Measurements from ENCODE around the gene JAKMIP3. TPM values are rescaled to one million over a fixed set of nuclear protein-coding genes. Genes with fewer than 3 reads are reported as not detected.
"Not testable (repeated sequence)": the region's sequence is repeated elsewhere in the genome, so short reads cannot be mapped to it uniquely, and the experiment has no call there.

Gene JAKMIP3
- total and polyA plus RNA-seq, 10 of the 15 experiments (the other 5 are each of a cell fraction or from before 2014, with no cell fraction given): 0.01 TPM; not detected in 7

GRCh38 chr10:132077091-132077490 lies 11.3 kb downstream of the JAKMIP3 start (continued):
- TF ChIP-seq IKZF2 (IDR thresholded peaks at IDR 0.05): no peak
- TF ChIP-seq TAF1 (IDR thresholded peaks at IDR 0.05; ENCODE audit: borderline replicate concordance, low read depth, low read length): no peak

GRCh38 chr10:132078746-132079345 lies 13.1 kb downstream of the JAKMIP3 start:
- in situ Hi-C loops (cut with MboI): no loop called here
- no TSS peak for BruUV-seq (replicated peaks)

GRCh38 chr10:132084384-132084783 lies 18.6 kb downstream of the JAKMIP3 start:
- H3K4me2 ChIP-seq (ENCODE audit: control insufficient read depth, insufficient read depth); H3K9ac ChIP-seq (ENCODE audit: control insufficient read depth, insufficient read depth, low read length); H3K27ac ChIP-seq (ENCODE audit: control insufficient read depth, insufficient read depth); FAIRE-seq; RAD21 ChIA-PET (ENCODE audit: unreplicated experiment); H3K27me3 ChIP-seq (replicated peaks in 1 of 2; ENCODE audit: control insufficient read depth in 2 of 2, insufficient read depth in 2 of 2, low read length in 1 of 2); H3K4me3 ChIP-seq; H3K36me3 ChIP-seq (ENCODE audit: control insufficient read depth in 2 of 2, insufficient read depth in 2 of 2, low read length in 1 of 2); ATAC-seq; POLR2A ChIA-PET; DNase-seq (ENCODE audit: low read depth, low spot score); H2AFZ ChIP-seq (ENCODE audit: control insufficient read depth, low read depth, low read length); CTCF ChIA-PET; in situ Hi-C loops (cut with MboI); SMC1A ChIA-PET (ENCODE audit: uncharacterized antibody, unreplicated experiment); H3K79me2 ChIP-seq (ENCODE audit: control insufficient read depth, insufficient read depth, low read length); intact Hi-C loops (cut with micrococcal nuclease; ENCODE audit: unreplicated experiment); H3K9me3 ChIP-seq (replicated peaks; ENCODE audit: control insufficient read depth, insufficient read depth, low read length); BruUV-seq (replicated peaks); H4K20me1 ChIP-seq (ENCODE audit: control insufficient read depth, insufficient read depth); H3K4me1 ChIP-seq (ENCODE audit: control insufficient read depth, insufficient read depth, low read length): not testable (repeated sequence)
- 44% methylated on average over 2 of the region's 2 CpGs for WGBS (ENCODE audit: insufficient coverage, insufficient replicate concordance, low lambda C conversion rate, missing lambda C conversion rate)

More at GRCh38 chr10:132078746-132079345, 13.1 kb downstream of the JAKMIP3 start:
- no peaks in the 10 kb centered on the region for H3K27me3 ChIP-seq (replicated peaks in 1 of 2; ENCODE audit: control insufficient read depth in 2 of 2, insufficient read depth in 2 of 2, low read length in 1 of 2)
- CTCF ChIA-PET: no interaction called here
- no peak for FAIRE-seq
- H3K4me2 ChIP-seq (ENCODE audit: control insufficient read depth, insufficient read depth): no peak overlapping the region
- SMC1A ChIA-PET (ENCODE audit: uncharacterized antibody, unreplicated experiment): no interaction called here
- DNase-seq (ENCODE audit: low read depth, low spot score): no peak
- H3K9me3 ChIP-seq (replicated peaks; ENCODE audit: control insufficient read depth, insufficient read depth, low read length): no peaks in the 10 kb centered on the region
- H3K27ac ChIP-seq (ENCODE audit: control insufficient read depth, insufficient read depth): no peak overlapping the region
- WGBS (ENCODE audit: insufficient coverage, insufficient replicate concordance, low lambda C conversion rate, missing lambda C conversion rate): 54% methylated on average over 30 of the region's 30 CpGs
- POLR2A ChIA-PET: no interaction called here
- H3K79me2 ChIP-seq (ENCODE audit: control insufficient read depth, insufficient read depth, low read length): no peaks in the 10 kb centered on the region
- no peak overlapping the region for H3K4me3 ChIP-seq
- no peak overlapping the region for H2AFZ ChIP-seq (ENCODE audit: control insufficient read depth, low read depth, low read length)
- no peaks in the 10 kb centered on the region for H3K36me3 ChIP-seq (ENCODE audit: control insufficient read depth in 2 of 2, insufficient read depth in 2 of 2, low read length in 1 of 2)
- no peak for ATAC-seq
- RAD21 ChIA-PET (ENCODE audit: unreplicated experiment): no interaction called here
- no peak overlapping the region for H3K9ac ChIP-seq (ENCODE audit: control insufficient read depth, insufficient read depth, low read length)
- H3K4me1 ChIP-seq (ENCODE audit: control insufficient read depth, insufficient read depth, low read length): no peaks in the 10 kb centered on the region
- intact Hi-C loops (cut with micrococcal nuclease; ENCODE audit: unreplicated experiment): no loop called here
- TF ChIP-seq CEBPB (IDR thresholded peaks at IDR 0.05; ENCODE audit: borderline replicate concordance in 1 of 2, low read depth in 2 of 2, low read length in 2 of 2): no peak
- no peak for TF ChIP-seq CBX3 (IDR thresholded peaks at IDR 0.05; ENCODE audit: borderline replicate concordance, low read depth)
- no peak for TF ChIP-seq CEBPZ (IDR thresholded peaks at IDR 0.05; ENCODE audit: low read depth, low read length)
- TF ChIP-seq BRCA1 (IDR thresholded peaks at IDR 0.05; ENCODE audit: low read depth, low read length): no peak
- no peak for TF ChIP-seq CREM (IDR thresholded peaks at IDR 0.05; ENCODE audit: low read depth)
- no peak for TF ChIP-seq PAX5 (IDR thresholded peaks at IDR 0.05; ENCODE audit: borderline replicate concordance, low read depth, low read length)
- no peak for TF ChIP-seq STAT3 (IDR thresholded peaks at IDR 0.05; ENCODE audit: low read depth, low read length)
- TF ChIP-seq SREBF2 (IDR thresholded peaks at IDR 0.05; ENCODE audit: low read length): no peak
- H4K20me1 ChIP-seq (ENCODE audit: control insufficient read depth, insufficient read depth): no peaks in the 10 kb centered on the region

Measured in GM12878 (cell line).